Memory B cell (primary cell): ENCODE results near the gene ARL2BP.
"Not testable (repeated sequence)": the region's sequence is repeated elsewhere in the genome, so short reads cannot be mapped to it uniquely, and the experiment has no call there.

ENCODE experiments used
- ATAC-seq: fragments of 150-1000 bp; cut with Tn5 transposase; 2 replicates; pipeline ENCODE4 v1.10.0; 2021; ENCODE audit warnings: low read depth, mild to moderate bottlenecking, moderate library complexity
- DNase-seq, 2 donors: peaks; one replicate each; pipeline ENCODE4 v3.0.0; 2022; ENCODE audit warnings: low spot score in 2 of 2
- H3K27ac Mint-ChIP-seq: one replicate; pipeline ENCODE4 v1.8.0; 2022; ENCODE audit warnings: mild to moderate bottlenecking, moderate library complexity, mixed read lengths
- H3K27me3 Mint-ChIP-seq: one replicate; pipeline ENCODE4 v1.8.0; 2022; ENCODE audit warnings: mixed read lengths
- H3K36me3 Mint-ChIP-seq: one replicate; pipeline ENCODE4 v1.8.0; 2022; ENCODE audit warnings: mild to moderate bottlenecking, mixed read lengths
- H3K4me1 Mint-ChIP-seq: one replicate; pipeline ENCODE4 v1.8.0; 2022; ENCODE audit warnings: mixed read lengths
- H3K4me3 Mint-ChIP-seq: one replicate; pipeline ENCODE4 v1.8.0; 2022; ENCODE audit warnings: mild to moderate bottlenecking, moderate library complexity, mixed read lengths
- H3K9me3 Mint-ChIP-seq: one replicate; pipeline ENCODE4 v1.8.0; 2022; ENCODE audit warnings: mixed read lengths

The ARL2BP gene

GRCh38 chr16:57263541-57264351 lies 18.7 kb downstream of the ARL2BP start:
- Mint-ChIP-seq H3K4me3 (no peak overlapping the region), H3K27me3 (no peaks in the 10 kb centered on the region), H3K27ac (no peak overlapping the region), H3K9me3 (no peaks in the 10 kb centered on the region), H3K4me1 (peaks cover 9% of the 10 kb centered on the region), H3K36me3 (no peaks in the 10 kb centered on the region)
- no peak for ATAC-seq
- DNase-seq = no peak

- Mint-ChIP-seq H3K4me3 (no peak overlapping the region), H3K9me3 (no peaks in the 10 kb centered on the region), H3K27ac (no peak overlapping the region), H3K36me3 (no peaks in the 10 kb centered on the region), H3K4me1 (peaks cover 9% of the 10 kb centered on the region), H3K27me3 (no peaks in the 10 kb centered on the region)
- DNase-seq = no peak
- peak; percentile 56 for ATAC-seq
Measured at GRCh38 chr16:57264381-57264780, 19.3 kb downstream of the ARL2BP start.

DNA sequence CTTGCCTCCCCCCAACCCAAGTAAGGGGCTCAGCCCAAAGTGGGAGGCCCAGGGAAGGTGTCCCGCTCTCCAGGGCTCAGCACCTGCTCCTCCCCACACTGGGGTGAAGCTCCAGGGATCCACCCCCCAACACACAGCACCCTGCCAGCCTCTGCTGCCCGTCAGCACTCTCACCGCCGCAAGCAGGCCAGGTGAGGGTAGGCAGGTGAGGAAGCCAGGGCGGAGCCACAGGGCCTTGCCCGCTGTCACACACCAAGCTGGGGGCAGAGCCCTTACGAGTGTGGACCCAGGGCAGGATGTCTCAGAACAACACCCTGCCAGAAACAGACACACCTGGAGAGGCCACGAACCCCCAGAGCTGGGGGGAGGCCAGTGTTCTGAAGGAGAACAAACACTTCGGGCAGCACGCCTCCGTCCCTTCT lies 19.9 kb downstream of the ARL2BP start:
- no peaks in the 10 kb centered on the region for H3K36me3 Mint-ChIP-seq
- H3K9me3 Mint-ChIP-seq = no peaks in the 10 kb centered on the region
- no peak overlapping the region for H3K27ac Mint-ChIP-seq
- H3K4me1 Mint-ChIP-seq = peaks cover 8% of the 10 kb centered on the region
- no peak overlapping the region for H3K4me3 Mint-ChIP-seq
- H3K27me3 Mint-ChIP-seq = no peaks in the 10 kb centered on the region
- ATAC-seq = no peak
- no peak for DNase-seq

DNA sequence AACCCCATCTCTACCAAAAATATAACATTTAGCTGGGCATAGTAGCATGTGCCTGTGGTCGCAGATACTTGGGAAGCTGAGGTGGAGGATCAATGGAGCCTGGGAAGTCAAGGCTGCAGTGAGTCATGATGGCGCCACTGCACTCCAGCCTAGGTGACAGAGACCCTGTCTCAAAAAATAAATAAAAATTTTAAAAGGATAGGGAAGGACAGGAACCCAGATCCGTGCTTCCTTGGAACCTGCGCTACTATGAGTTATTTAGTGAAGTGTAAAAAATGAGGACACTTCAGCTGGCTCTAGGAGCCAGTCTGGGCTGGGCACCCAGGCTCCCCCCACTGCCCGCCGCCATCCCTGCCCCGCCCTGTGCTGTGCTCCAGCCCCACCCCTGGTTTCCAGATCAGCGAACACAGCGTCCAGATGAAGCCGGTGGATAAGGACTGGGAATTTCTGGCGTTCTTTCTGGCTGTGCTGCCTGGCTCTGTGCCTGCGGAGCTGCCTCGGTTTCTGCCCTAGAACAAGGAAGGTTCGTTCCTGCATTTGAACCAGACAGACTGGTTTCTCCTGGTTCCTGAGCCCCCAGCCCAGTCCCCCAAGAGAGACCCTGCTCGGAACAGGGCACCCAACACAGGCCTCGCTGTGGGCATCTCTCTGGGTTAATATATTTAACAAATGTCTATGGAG lies 20.9 kb downstream of the ARL2BP start:
- peaks cover 3% of the 10 kb centered on the region for H3K4me1 Mint-ChIP-seq
- H3K27ac Mint-ChIP-seq = no peak overlapping the region
- no peaks in the 10 kb centered on the region for H3K27me3 Mint-ChIP-seq
- no peak for DNase-seq
- no peak for ATAC-seq
- H3K4me3 Mint-ChIP-seq = no peak overlapping the region
- H3K9me3 Mint-ChIP-seq = no peaks in the 10 kb centered on the region
- H3K36me3 Mint-ChIP-seq = no peaks in the 10 kb centered on the region

GRCh38 chr16:57266531-57267260 lies 21.6 kb downstream of the ARL2BP start:
- Mint-ChIP-seq H3K36me3 (no peaks in the 10 kb centered on the region), H3K27me3 (no peaks in the 10 kb centered on the region), H3K4me1 (peaks cover 3% of the 10 kb centered on the region), H3K27ac (no peak overlapping the region), H3K4me3 (no peak overlapping the region), H3K9me3 (no peaks in the 10 kb centered on the region)
- no peak for DNase-seq
- ATAC-seq = no peak

- H3K4me3 Mint-ChIP-seq, H3K27ac Mint-ChIP-seq, H3K9me3 Mint-ChIP-seq, H3K4me1 Mint-ChIP-seq, ATAC-seq, H3K27me3 Mint-ChIP-seq, H3K36me3 Mint-ChIP-seq, DNase-seq: not testable (repeated sequence)
Measured at GRCh38 chr16:57267343-57267742, 22.3 kb downstream of the ARL2BP start.

DNA sequence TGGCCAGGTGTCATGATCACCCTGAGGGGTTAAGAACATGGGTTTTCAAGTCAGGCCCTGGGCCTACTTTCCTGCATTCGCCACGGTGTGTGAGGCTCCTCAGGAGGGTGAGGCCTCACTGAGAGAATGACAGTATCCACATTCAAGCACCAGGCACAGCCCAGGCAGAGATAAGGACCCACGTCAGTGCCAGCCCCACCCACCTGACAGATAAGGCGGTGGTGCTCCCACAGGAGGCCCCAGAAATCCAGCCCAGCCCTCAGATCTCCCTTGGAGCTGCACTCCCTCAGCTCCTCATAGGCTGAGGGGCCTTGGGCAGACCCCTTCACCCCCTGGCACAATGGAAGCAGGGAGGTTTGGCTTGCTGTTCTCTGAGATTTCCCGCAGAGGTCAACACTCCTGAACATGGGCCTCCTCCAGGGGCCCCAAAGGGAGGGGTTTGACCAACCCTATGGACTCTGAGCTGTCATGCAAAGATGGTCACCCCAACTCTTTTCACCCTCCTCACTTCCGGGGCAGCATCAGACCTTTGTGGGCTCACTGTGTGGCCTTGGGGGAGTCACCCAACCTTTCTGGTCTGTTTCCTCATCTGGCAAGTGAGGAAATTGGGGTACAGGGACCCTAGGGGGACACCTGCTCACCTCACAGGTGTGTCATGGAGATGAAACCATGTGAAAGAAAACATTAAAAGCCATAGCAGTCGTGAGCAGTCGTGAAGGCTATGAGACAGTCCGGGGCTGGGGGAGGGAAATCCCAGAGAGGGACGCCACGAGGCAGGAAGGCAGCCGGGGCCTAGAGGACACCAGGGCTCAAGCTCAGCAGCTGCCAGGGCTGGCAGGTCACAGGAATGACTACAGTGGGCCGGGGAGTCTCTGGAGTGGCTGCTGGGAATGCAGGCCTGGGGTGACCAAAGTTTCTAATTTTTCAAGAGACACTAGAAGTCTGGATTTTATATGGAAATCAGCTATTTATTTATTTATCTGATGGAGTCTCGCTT lies 24.0 kb downstream of the ARL2BP start:
- no peak overlapping the region for H3K4me3 Mint-ChIP-seq
- no peaks in the 10 kb centered on the region for H3K9me3 Mint-ChIP-seq
- H3K4me1 Mint-ChIP-seq = peaks cover 3% of the 10 kb centered on the region
- DNase-seq (no peak), ATAC-seq (no peak)
- H3K27me3 Mint-ChIP-seq = no peaks in the 10 kb centered on the region
- H3K27ac Mint-ChIP-seq = no peak overlapping the region
- H3K36me3 Mint-ChIP-seq = no peaks in the 10 kb centered on the region

DNA sequence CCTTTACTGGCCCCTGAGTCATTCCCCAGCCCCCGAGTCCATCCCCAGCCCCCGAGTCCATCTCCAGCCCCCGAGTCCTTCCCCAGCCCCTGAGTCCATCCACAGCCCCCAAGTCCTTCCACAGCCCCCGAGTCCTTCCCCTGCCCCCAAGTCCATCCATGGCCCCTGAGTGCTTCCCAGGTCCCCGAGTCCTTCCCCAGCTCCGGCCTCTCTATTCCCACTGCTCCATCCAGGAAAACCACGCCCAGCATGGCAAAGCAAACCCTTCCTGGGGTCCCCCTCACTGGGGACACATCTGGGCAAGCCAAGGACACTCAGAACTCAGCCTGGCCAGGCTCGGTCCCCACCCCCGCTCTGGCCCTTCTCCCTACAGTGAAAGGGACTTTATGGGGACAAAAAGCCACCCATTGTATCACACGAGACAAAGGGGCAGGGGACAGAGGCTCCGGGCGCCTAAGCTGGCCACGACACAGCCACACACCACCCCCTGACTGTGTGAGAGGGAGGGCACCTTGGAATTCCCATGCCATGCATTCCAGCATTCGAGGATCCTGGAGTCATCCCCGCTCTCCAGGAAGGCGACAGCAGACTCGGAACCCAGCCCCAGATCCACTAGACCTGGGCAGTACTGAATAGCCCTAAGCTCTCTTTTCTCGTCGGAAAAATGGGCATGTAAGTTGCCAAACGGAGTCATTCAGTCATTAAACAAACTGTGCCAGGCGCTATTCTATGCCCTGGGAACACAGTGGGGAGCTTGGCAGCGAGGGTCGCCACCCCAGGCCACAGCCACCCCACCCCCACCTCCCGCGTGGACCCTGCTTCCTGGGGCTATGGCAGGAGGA lies 25.4 kb downstream of the ARL2BP start:
- ATAC-seq (no peak), DNase-seq (no peak)
- Mint-ChIP-seq H3K36me3 (no peaks in the 10 kb centered on the region), H3K9me3 (no peaks in the 10 kb centered on the region), H3K27me3 (no peaks in the 10 kb centered on the region), H3K27ac (no peak overlapping the region), H3K4me3 (no peak overlapping the region), H3K4me1 (no peaks in the 10 kb centered on the region)

DNA sequence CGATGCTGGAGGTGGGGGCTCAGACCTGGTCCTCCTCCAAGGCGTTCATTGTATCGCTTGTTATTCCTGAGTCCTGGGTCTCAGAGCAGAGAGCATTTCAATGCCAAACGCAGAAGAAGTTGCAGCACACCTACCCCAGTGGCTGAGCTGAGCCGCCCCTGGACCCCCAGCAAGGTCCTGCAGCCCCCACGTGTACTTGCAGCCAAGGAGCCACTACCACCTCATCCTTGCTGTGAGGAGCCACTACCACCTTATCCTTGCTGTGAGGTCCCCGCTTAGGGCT lies 25.9 kb downstream of the ARL2BP start:
- Mint-ChIP-seq H3K4me1 (no peaks in the 10 kb centered on the region), H3K27me3 (no peaks in the 10 kb centered on the region), H3K9me3 (no peaks in the 10 kb centered on the region), H3K4me3 (no peak overlapping the region), H3K27ac (no peak overlapping the region), H3K36me3 (no peaks in the 10 kb centered on the region)
- no peak for DNase-seq
- no peak for ATAC-seq

DNA sequence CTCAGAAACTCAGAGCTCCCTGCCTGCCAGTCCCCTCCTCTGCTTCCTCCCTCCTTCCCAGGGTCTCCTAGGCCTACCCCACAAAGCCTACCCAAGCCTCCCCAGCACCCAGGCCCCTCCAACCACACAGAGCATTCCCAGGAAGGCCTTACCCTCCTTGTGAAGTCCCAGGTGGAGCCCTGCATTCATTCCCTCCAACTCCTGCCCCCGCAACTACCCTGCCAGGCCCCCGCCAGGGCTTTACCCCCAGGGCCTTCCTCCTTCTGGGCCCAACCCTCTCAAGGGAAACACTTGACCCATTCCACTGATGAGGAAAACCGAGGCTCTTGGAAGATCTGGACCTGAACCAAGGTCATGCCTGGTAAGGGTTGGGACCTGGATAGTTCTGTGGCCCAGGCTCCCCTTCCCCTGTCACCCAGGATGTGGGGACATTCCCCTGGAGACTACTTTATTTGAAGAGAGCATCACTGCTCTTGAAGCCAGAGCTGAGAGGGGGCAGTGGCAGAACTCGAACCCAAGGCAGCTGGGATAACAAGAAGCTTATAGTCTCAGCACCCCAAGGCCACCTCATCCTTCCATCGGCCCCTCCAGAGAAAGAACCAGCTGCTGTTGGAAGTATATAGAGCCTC lies 26.9 kb downstream of the ARL2BP start:
- Mint-ChIP-seq H3K27me3 (no peaks in the 10 kb centered on the region), H3K9me3 (no peaks in the 10 kb centered on the region), H3K27ac (no peak overlapping the region), H3K36me3 (no peaks in the 10 kb centered on the region), H3K4me1 (peaks cover 3% of the 10 kb centered on the region), H3K4me3 (no peak overlapping the region)
- no peak for DNase-seq
- no peak for ATAC-seq

DNA sequence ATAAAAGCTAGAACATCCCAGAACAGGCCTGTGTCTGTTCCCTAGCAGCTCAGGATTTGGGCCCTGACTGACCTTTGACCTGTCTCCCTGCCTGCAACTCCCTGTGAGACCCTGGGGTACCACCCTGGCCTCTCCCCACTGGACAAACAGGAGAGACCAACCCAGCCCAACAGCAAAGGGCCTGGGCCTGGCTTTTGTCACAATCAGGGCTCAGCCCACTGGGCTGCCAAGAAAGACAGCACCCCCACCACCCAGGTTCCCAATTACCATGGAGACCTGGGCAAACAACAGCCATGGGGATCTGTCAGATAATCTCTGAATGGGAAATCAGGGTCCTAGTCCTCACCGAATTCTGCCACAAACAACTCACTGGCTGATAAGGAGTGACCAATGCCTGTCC lies 28.3 kb downstream of the ARL2BP start:
- no peak for DNase-seq
- Mint-ChIP-seq H3K4me3 (no peak overlapping the region), H3K4me1 (peaks cover 7% of the 10 kb centered on the region)

DNA sequence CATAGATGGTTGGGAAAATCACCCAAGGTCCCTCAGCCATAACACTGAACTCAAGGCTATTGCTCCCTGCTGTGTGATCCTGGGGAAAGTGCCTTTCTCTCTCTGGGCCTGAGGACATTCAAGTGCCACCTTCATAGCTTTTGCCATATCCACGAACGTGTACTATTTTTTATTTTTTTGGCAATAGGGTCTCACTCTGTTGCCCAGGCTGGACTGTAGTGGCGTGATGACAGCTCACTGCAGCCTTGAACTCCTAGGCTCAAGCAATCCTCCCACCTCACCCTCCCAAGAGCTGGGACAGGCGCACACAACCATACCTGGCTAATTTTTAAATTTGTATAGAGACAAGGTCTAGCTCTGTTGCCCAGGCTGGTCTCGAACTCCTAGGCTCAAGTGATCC lies 28.8 kb downstream of the ARL2BP start:
- H3K36me3 Mint-ChIP-seq = no peaks in the 10 kb centered on the region
- H3K9me3 Mint-ChIP-seq = no peaks in the 10 kb centered on the region
- DNase-seq (no peak), ATAC-seq (no peak)
- no peaks in the 10 kb centered on the region for H3K27me3 Mint-ChIP-seq
- peaks cover 7% of the 10 kb centered on the region for H3K4me1 Mint-ChIP-seq
- H3K4me3 Mint-ChIP-seq = no peak overlapping the region
- no peak overlapping the region for H3K27ac Mint-ChIP-seq

More for the DNA sequence above, 28.3 kb downstream of the ARL2BP start:
- Mint-ChIP-seq H3K36me3 (no peaks in the 10 kb centered on the region), H3K9me3 (no peaks in the 10 kb centered on the region), H3K27me3 (no peaks in the 10 kb centered on the region), H3K27ac (no peak overlapping the region)
- ATAC-seq = no peak

GRCh38 chr16:57275946-57276345 lies 30.9 kb downstream of the ARL2BP start:
- not testable (repeated sequence) for DNase-seq, H3K27ac Mint-ChIP-seq, H3K4me1 Mint-ChIP-seq, ATAC-seq, H3K4me3 Mint-ChIP-seq, H3K36me3 Mint-ChIP-seq, H3K27me3 Mint-ChIP-seq, H3K9me3 Mint-ChIP-seq
